ENCODE data around the gene LINC00305.

Gene LINC00305

GRCh38 chr18:64148988-64149387 lies at the start of gene LINC00305:
Gene LINC00305 (minus strand): TSS chr18:64149088.
- no peak for DNase-seq (ENCODE audit: low read depth, low spot score)

GRCh38 chr18:64191069-64191468 lies 42.2 kb upstream of the LINC00305 start:
- no peak for DNase-seq (ENCODE audit: low read depth, low spot score)

DNA sequence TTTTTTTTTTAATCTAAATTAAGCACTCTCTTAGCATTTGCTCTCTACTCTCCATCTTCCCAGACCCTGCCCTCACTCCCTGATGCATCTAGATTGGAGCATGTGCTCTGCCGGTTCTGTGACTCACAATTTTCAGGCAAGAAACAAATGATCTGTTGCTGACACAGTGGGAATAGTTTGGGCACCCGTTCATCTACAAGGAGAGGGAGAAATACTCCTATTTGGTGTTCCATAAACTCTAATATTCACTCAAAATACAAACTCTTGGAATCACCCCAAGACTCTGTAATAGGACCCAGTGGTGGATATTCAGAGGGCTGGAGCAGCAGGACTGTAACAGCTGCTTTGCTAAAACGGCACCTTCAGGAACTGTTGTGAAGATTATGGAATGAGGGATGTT lies 37.1 kb upstream of the LINC00305 start:
- no peak for DNase-seq (ENCODE audit: low read depth, low spot score)

- no peak for DNase-seq (ENCODE audit: low read depth, low spot score)
Observed at GRCh38 chr18:64183665-64184064, 34.8 kb upstream of the LINC00305 start.

DNA sequence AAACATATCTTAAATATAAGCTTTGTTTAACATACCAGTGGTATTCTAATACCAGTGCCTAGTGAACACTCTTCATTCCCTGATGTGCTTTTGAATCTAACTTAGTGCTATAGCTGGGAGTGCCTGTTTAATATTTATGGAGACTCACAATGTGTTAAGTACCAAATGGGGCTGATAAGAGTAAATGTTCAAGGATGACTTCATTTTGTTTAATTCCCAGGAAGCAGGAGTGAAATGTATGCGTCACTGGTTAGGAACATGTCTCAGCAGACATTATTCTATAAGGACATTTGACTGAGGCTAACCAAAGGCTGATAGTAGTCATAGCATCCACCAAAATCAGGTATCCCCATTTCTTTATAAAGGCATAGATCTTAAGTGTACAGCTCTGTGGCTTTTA lies 31.7 kb upstream of the LINC00305 start:
- no peak for DNase-seq (ENCODE audit: low read depth, low spot score)

DNA sequence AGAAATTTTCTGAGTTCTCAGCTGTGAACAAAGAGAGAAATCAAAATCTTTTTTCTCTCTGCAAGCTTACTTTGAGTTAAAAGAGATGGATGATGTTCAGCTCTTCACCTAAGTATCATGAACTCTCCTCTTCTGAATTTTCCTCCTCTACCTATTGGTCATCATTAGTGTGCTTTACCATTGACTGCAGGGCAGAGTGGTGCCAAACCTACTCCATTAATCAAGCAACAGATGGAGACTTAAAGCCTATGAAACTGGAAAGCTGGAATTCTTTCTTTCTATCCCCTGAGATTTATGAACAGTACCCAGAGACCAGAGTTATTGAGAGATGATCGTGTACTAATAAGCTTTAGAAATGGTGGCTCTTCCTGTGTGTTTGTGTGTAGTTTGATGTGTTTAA lies 31.3 kb upstream of the LINC00305 start:
- DNase-seq (ENCODE audit: low read depth, low spot score): no peak

- DNase-seq (ENCODE audit: low read depth, low spot score): no peak
Observed at GRCh38 chr18:64179556-64180080, 30.7 kb upstream of the LINC00305 start.

- DNase-seq (ENCODE audit: low read depth, low spot score): no peak
Observed at GRCh38 chr18:64178860-64179259, 30.0 kb upstream of the LINC00305 start.

DNA sequence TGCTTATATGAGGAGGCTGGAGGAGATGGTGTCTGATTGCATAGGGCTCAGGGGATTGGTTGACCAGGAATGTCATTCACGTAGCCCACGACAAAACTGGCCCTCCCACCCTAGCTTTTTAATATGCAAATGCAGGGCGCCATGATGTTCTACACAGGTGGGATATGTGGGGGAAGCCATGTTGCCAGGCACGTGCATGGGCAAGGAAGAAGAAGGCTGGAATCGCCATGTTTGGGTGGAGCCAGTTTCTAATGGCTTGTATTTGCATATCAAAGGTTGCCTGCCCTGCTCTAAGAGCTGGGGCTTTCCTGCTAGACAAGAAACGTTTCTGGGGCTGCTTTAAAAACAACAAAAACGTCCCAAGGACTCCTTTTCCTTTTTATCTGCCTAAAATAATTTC lies 26.5 kb upstream of the LINC00305 start:
- DNase-seq (ENCODE audit: low read depth, low spot score): no peak

DNA sequence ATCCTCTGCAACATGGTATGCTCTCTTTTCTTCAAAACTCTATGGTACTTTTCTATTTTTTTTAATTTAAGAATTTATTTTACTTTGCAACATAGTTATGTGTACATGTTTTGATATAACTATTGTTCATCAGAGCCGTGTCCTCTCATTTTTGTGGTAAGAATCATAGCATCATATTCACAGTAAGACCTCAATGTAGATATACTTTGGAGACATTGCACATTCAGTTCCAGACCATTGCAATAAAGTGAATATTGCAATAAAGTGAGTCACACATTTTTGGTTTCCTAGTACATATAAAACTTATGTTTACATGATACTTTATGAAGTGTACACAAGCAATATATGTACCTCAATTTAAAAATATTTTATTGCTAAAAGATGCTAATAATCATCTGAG lies 22.7 kb upstream of the LINC00305 start:
- no peak for DNase-seq (ENCODE audit: low read depth, low spot score)

DNA sequence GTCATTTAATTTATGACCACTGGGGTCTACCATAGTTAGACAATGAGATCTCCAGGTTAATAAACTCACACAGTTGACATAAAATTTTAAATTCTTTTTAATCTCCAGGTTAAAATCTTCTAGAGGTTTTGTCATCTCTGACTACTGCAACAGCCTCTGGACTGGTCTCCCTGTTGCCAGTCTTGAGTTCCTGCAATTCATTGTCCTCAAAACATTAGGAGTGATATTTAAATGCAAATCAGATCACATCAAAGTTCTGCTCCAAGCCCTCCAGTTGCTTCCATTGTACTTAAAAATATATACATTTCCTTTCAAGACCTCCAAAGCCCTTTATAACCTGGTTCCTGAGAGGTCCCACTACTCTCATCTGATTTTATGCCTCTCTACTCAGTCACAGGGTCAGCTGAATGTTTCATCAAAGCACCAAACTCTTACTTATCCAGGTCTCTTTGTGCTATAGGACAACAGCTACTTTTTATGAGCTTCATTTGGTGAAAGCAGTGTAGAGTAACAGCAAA lies 18.6 kb upstream of the LINC00305 start:
- DNase-seq (ENCODE audit: low read depth, low spot score): no peak

- DNase-seq (ENCODE audit: low read depth, low spot score): no peak
Observed at GRCh38 chr18:64165906-64166305, 17.0 kb upstream of the LINC00305 start.

DNA sequence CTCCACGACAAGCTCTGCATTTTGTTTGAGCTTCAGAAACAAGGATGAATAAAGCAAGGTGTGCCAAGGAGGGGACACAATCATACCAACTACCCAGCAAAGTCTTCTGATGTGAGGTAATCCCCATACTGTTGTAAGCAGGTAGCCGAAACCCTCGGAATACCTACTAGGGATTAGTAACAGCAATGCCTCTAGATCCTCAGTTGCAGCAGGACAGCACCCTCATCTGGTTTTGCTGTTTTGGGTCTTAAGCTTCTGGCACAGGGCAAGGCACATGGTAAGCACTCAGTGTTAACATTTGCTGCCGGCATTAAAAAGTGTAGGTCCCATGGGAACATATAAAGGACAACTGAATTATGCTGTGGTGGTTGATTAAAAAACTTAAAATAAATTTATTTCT lies 16.0 kb upstream of the LINC00305 start:
- DNase-seq (ENCODE audit: low read depth, low spot score): no peak

DNA sequence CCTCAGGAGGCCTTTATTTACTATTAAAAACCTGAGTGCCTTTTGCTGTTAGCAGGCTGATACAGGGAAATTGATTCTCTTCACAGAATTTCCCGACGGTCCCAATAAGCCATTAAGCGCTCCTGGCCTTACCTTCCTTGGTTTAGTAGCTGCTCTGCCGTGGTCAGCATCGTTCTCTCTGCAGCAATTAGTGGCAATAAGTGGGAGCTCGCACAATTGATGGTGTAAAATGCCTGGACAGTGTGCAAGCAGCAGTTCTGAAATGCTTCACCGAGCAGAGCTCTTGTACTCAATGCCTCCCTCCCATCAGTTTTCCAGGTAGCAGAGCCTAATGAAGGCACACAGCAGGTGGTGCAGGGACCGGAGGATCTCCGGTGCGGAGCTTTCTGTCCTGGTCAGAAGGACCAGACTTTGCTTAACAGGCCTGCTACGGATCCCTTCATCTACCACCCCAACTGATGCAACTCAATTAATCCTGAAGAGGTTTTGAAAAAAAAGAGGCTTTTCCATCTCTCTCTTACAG lies 1.1 kb upstream of the LINC00305 start:
- no peak for DNase-seq (ENCODE audit: low read depth, low spot score)

- DNase-seq (ENCODE audit: low read depth, low spot score): no peak
Observed at GRCh38 chr18:64142904-64143303, 6.0 kb downstream of the LINC00305 start.

GRCh38 chr18:64137914-64138313 lies 11.0 kb downstream of the LINC00305 start:
- no peak for DNase-seq (ENCODE audit: low read depth, low spot score)

- DNase-seq (ENCODE audit: low read depth, low spot score): peak; percentile 74
Observed at GRCh38 chr18:64134044-64134747, 14.7 kb downstream of the LINC00305 start.

DNA sequence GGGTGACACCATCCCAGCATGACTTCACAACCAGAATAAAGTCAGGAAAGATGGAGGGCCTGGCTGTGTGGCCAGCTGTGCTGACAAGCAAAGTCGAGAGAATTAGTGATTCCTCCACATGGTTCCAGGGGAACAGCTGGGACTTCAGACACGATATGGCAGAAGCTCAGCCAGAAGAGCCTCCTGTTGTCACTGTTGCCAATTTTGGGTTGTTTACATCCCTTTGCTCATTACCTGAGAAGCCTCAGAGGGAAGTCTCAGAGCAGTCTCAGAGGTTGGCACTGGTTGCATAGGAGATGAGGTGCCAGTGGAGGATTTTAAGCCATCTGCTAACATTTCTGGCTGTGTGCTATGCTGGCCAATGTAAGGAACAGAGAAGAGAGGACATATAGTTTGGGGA lies 16.0 kb downstream of the LINC00305 start:
- DNase-seq (ENCODE audit: low read depth, low spot score): no peak

DNA sequence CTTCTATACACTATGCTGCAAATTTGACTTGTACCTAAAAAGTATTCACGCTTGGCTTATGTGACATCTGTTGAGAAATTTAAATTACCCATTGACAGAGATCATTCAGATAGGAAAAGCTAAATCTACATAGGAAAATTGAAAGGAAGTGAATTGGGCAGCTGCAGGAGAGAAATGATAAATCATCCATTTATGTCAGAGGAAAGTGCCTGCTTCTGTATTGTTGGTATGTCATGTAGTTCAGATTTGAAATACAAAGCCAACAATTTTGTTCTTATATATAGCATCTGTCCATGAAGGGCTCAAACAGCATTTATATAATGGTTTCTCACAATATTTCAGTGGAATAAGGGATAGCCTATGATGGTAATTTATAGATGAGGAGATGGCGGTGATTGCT lies 17.6 kb downstream of the LINC00305 start:
- DNase-seq (ENCODE audit: low read depth, low spot score): no peak

- DNase-seq (ENCODE audit: low read depth, low spot score): no peak
Observed at GRCh38 chr18:64127172-64127571, 21.7 kb downstream of the LINC00305 start.

DNA sequence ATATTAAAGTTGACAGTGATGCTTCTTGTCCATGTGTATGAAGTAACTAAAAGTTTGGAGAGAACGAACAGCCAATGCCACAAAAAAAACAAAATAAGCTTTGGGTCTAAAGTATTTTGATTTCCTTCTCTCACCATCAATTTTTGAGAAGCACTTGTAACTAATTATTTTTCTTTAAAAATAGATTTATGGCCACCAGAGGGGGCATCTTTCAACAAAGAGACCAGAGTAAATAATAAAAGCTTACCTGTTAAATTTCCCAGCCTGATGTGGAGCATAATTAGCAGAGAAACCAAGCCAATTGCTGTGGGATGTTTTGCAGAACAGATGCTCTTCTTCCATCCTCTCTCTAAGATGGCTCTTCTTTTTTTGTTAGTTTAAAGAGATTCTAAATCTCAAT lies 29.0 kb downstream of the LINC00305 start:
- no peak for DNase-seq (ENCODE audit: low read depth, low spot score)

DNA sequence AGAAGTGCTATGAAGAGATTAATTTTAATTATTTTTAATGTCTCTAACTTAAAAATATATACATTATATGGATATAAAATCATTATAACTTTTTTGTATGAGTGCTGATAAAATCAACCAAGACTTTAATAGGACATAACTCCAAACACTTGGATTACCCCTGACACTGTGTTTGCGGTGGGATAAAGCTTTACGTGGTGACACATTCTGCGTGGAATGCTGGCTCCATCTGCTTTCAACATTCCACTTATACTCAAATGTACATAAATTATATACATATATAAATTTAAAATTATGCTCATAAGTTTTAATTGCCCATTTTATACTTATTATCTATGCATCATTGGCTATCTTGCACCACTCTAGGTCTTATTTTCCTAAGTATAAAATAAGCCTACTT lies 30.5 kb downstream of the LINC00305 start:
- no peak for DNase-seq (ENCODE audit: low read depth, low spot score)

DNA sequence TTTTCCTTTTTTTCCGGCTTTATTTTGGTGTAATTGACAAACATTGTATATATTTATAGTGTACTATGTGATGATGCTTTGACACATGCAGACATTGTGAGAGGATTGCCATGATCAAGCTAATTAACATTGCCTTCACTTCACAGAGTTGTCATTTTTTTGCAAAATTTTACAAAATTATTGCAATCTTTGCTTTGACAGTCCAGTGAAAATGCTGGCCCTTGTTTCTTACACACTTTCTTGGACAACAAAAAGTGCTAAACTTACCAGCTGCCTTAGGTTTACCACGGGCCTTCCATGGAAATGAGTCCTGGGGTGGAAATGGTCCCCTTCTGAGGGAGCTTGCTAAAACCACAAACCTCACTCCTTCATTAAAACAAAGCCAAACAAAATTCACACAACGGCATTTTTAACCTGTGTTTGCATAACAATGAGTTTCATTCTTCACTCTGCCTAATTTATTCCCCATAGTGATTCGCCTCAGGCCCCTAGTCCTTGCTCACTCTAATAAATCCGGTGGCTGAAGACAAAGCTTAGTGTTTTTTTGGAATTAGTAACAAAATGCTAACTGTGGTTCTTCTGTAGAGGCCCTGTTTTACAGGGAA lies 32.2 kb downstream of the LINC00305 start:
- DNase-seq (ENCODE audit: low read depth, low spot score): no peak
